IMR-90 (cell line): Measurements from ENCODE around the gene GPR135. TPM values are rescaled to one million over a fixed set of nuclear protein-coding genes. Genes with fewer than 3 reads are reported as not detected.

Source experiments
- ATAC-seq: fragments of 200-7000 bp; cut with Tn5 transposase; 2 replicates; pipeline ENCODE4 v1.9.1; 2020; ENCODE audit warnings: low read depth, mild to moderate bottlenecking, moderate library complexity
- BruUV-seq: library from RNA; stranded (reverse); fragments of 400-500 nt; replicated peaks from 2 replicates; lab custom pipeline; 2021; lab: Mats Ljungman, UMichigan
- CTCF ChIA-PET: fragments of 300-600 bp; formaldehyde crosslinking; extraction: SDS; loops from one replicate; lab custom pipeline; 2021; ENCODE audit warnings: antibody characterized with exemption; lab: Yijun Ruan, JAX
- POLR2A ChIA-PET: fragments of 300-600 bp; sonication (Branson Sonifier 250); formaldehyde crosslinking; loops from one replicate; lab custom pipeline; 2022; ENCODE audit warnings: antibody characterized with exemption; ENCODE audit not compliant: unreplicated experiment; lab: Charles Lee
- DNase-seq: peaks from one replicate; pipeline ENCODE4 v3.0.0; 2013
- H2AFZ ChIP-seq: replicated peaks from 2 replicates; pipeline ENCODE3; 2013; ENCODE audit warnings: low read length, mild to moderate bottlenecking; ENCODE audit not compliant: poor library complexity
- H2AK5ac ChIP-seq: 2 replicates; pipeline ENCODE4 v1.6.1; 2013; ENCODE audit warnings: low read depth, low read length, inconsistent platforms
- H2AK9ac ChIP-seq: replicated peaks from 2 replicates; pipeline ENCODE3; 2013; ENCODE audit warnings: mild to moderate bottlenecking, low read depth, low read length, moderate library complexity; ENCODE audit not compliant: poor library complexity
- H2BK120ac ChIP-seq: 2 replicates; pipeline ENCODE4 v1.6.1; 2013; ENCODE audit warnings: low read depth, low read length, inconsistent platforms
- H2BK15ac ChIP-seq: 3 replicates; pipeline ENCODE4 v1.6.1; 2013; ENCODE audit warnings: low read depth, low read length, inconsistent platforms
- H2BK20ac ChIP-seq: 2 replicates; pipeline ENCODE4 v1.6.1; 2013; ENCODE audit warnings: low read depth, mild to moderate bottlenecking, inconsistent platforms, low read length, moderate library complexity
- H2BK5ac ChIP-seq: 2 replicates; pipeline ENCODE4 v1.6.1; 2013; ENCODE audit warnings: mild to moderate bottlenecking, low read depth, low read length, inconsistent platforms; ENCODE audit not compliant: poor library complexity, severe bottlenecking
- H3K14ac ChIP-seq: replicated peaks from 2 replicates; pipeline ENCODE4 v1.6.1; 2013; ENCODE audit warnings: low read depth, low read length, inconsistent platforms
- H3K18ac ChIP-seq: 2 replicates; pipeline ENCODE4 v1.6.1; 2013; ENCODE audit warnings: low read depth, low read length, control low read depth
- H3K23ac ChIP-seq: 2 replicates; pipeline ENCODE4 v1.6.1; 2013; ENCODE audit warnings: low read depth, low read length, inconsistent platforms
- H3K27ac ChIP-seq: 2 replicates; pipeline ENCODE4 v1.5.1; 2013; ENCODE audit warnings: mild to moderate bottlenecking, control low read depth, low read length; ENCODE audit not compliant: insufficient read depth
- H3K27me3 ChIP-seq: 2 replicates; pipeline ENCODE4 v1.6.1; 2013; ENCODE audit warnings: low read length; ENCODE audit not compliant: control insufficient read depth, insufficient read depth
- H3K36me3 ChIP-seq: 2 replicates; pipeline ENCODE4 v1.6.1; 2013; ENCODE audit warnings: low read length, mixed read lengths; ENCODE audit not compliant: control insufficient read depth, insufficient read depth
- H3K4ac ChIP-seq: 2 replicates; pipeline ENCODE4 v1.6.1; 2013; ENCODE audit warnings: low read depth, low read length, inconsistent platforms
- H3K4me1 ChIP-seq: 2 replicates; pipeline ENCODE4 v1.6.1; 2013; ENCODE audit warnings: low read length, mixed read lengths; ENCODE audit not compliant: control insufficient read depth, insufficient read depth
- H3K4me2 ChIP-seq: 2 replicates; pipeline ENCODE4 v1.6.1; 2013; ENCODE audit warnings: low read depth, mild to moderate bottlenecking, control low read depth, low read length, moderate library complexity
- H3K4me3 ChIP-seq: 2 replicates; pipeline ENCODE4 v1.5.1; 2013; ENCODE audit warnings: low read depth, mild to moderate bottlenecking, control low read depth, low read length, moderate library complexity; ENCODE audit not compliant: insufficient read depth
- H3K56ac ChIP-seq: 2 replicates; pipeline ENCODE4 v1.6.1; 2013; ENCODE audit warnings: low read length, inconsistent platforms; ENCODE audit not compliant: insufficient read depth; ENCODE audit errors: extremely low read depth
- H3K79me1 ChIP-seq, 2 experiments: 2 replicates each; pipeline ENCODE4 v1.6.1; 2013; ENCODE audit warnings: low read length in 2 of 2, inconsistent platforms in 1 of 2, low read depth in 1 of 2
- H3K9ac ChIP-seq: 2 replicates; pipeline ENCODE4 v1.6.1; 2013; ENCODE audit warnings: low read depth, low read length, control low read depth
- H3K9me1 ChIP-seq: 2 replicates; pipeline ENCODE4 v1.6.1; 2013; ENCODE audit warnings: low read length, inconsistent platforms; ENCODE audit not compliant: insufficient read depth
- H3K9me3 ChIP-seq: 2 replicates; pipeline ENCODE4 v1.6.1; 2013; ENCODE audit warnings: low read length; ENCODE audit not compliant: control insufficient read depth, insufficient read depth
- H4K20me1 ChIP-seq: 2 replicates; pipeline ENCODE4 v1.6.1; 2013; ENCODE audit warnings: low read length, inconsistent platforms; ENCODE audit not compliant: insufficient read depth
- H4K5ac ChIP-seq: 2 replicates; pipeline ENCODE4 v1.6.1; 2013; ENCODE audit warnings: mild to moderate bottlenecking, low read depth, low read length, control low read depth
- H4K8ac ChIP-seq, 2 experiments: 2 replicates each; pipeline ENCODE4 v1.6.1; 2013; ENCODE audit warnings: low read depth in 2 of 2, low read length in 2 of 2, control low read depth in 1 of 2, inconsistent platforms in 1 of 2
- H4K91ac ChIP-seq: 2 replicates; pipeline ENCODE4 v1.6.1; 2013; ENCODE audit warnings: low read depth, low read length, inconsistent platforms; ENCODE audit not compliant: insufficient read depth
- BHLHE40 ChIP-seq: fragments of 150-350 bp; IDR thresholded peaks from 2 replicates; pipeline ENCODE4 v1.6.1; 2016; ENCODE audit warnings: mild to moderate bottlenecking, low read depth, low read length
- CEBPB ChIP-seq: IDR thresholded peaks from 2 replicates; pipeline ENCODE4 v1.6.1; 2012; ENCODE audit warnings: low read depth, low read length, improper control_type of control experiment
- CHD1 ChIP-seq: IDR thresholded peaks from 2 replicates; pipeline ENCODE4 v1.6.1; 2012; ENCODE audit warnings: low read depth, low read length, improper control_type of control experiment
- FOS ChIP-seq: fragments of 150-350 bp; IDR thresholded peaks from 2 replicates; pipeline ENCODE4 v1.6.1; 2016; ENCODE audit warnings: low read depth, low read length
- MAFK ChIP-seq: IDR thresholded peaks from 2 replicates; pipeline ENCODE4 v1.6.1; 2012; ENCODE audit warnings: low read depth, low read length, improper control_type of control experiment
- MAZ ChIP-seq: IDR thresholded peaks from 2 replicates; pipeline ENCODE4 v1.6.1; 2012; ENCODE audit warnings: low read depth, mild to moderate bottlenecking, low read length, improper control_type of control experiment, moderate library complexity, borderline replicate concordance
- MXI1 ChIP-seq: IDR thresholded peaks from 2 replicates; pipeline ENCODE4 v1.6.1; 2012; ENCODE audit warnings: low read depth, mild to moderate bottlenecking, low read length, moderate library complexity, borderline replicate concordance
- NFE2L2 ChIP-seq: fragments of 150-350 bp; IDR thresholded peaks from 2 replicates; pipeline ENCODE4 v1.6.1; 2016; ENCODE audit warnings: low read depth, mild to moderate bottlenecking, low read length
- RAD21 ChIP-seq: IDR thresholded peaks from 2 replicates; pipeline ENCODE4 v1.6.1; 2012; ENCODE audit warnings: low read length, improper control_type of control experiment
- RCOR1 ChIP-seq: IDR thresholded peaks from 2 replicates; pipeline ENCODE4 v1.6.1; 2012; ENCODE audit warnings: mild to moderate bottlenecking, low read length, improper control_type of control experiment; ENCODE audit not compliant: insufficient replicate concordance
- SMC3 ChIP-seq: fragments of 150-350 bp; IDR thresholded peaks from 2 replicates; pipeline ENCODE4 v1.6.1; 2016; ENCODE audit warnings: low read depth, mild to moderate bottlenecking, antibody characterized with exemption, low read length, moderate library complexity
- WGBS, 2 experiments: methylation state at CpG; one replicate each; pipeline versions ENCODE4 v1.1.5 to v1.1.7; 2013; ENCODE audit warnings: missing lambda C conversion rate in 2 of 2; ENCODE audit not compliant: insufficient read length in 1 of 2; ENCODE audit errors: extremely low coverage in 2 of 2; 5-methylcytosine and 5-hydroxymethylcytosine counted together
- dilution Hi-C: fragments of 300-500 bp; cut with HindIII; formaldehyde crosslinking; loops from one replicate; pipeline ENCODE4 v1.14.3; 2018; ENCODE audit warnings: low sequenced_read_pairs; ENCODE audit not compliant: unreplicated experiment
- in situ Hi-C: fragments of 300-500 bp; cut with MboI; formaldehyde crosslinking; loops from 3 replicates; pipeline ENCODE4 v1.14.3; 2019; ENCODE audit warnings: low sequenced_read_pairs, inconsistent platforms, mixed read lengths
- intact Hi-C: fragments of 100-400 bp; cut with micrococcal nuclease; formaldehyde crosslinking; loops from 2 replicates; pipeline ENCODE4 v1.10.0; 2022
- polyA plus RNA-seq, 3 experiments: library from polyadenylated mRNA; depleted of rRNA; stranded (reverse); fragments of >200 nt; gene quantifications; 2 replicates each; pipeline ENCODE4 v1.2.3, GENCODE V29; 2012; ENCODE audit warnings: low replicate concordance in 1 of 3
- total RNA-seq: library from RNA; depleted of rRNA; stranded (reverse); fragments of >200 nt; gene quantifications from 2 replicates; pipeline ENCODE4 v1.2.3, GENCODE V29; 2012
- TF ChIP-seq, protein P1 (sequence below): fragments of 150-350 bp; IDR thresholded peaks from 2 replicates; pipeline ENCODE4 v1.6.1; 2017; ENCODE audit warnings: mild to moderate bottlenecking, antibody characterized with exemption, low read length, low read depth
- TF ChIP-seq, protein P2 (sequence below): conservative IDR thresholded peaks from 2 replicates; pipeline ENCODE4 v1.5.1; 2012; ENCODE audit warnings: mild to moderate bottlenecking, low read depth, low read length, improper control_type of control experiment
- TF ChIP-seq, protein P3 (sequence below): fragments of 150-350 bp; IDR thresholded peaks from 2 replicates; pipeline ENCODE4 v1.6.1; 2016; ENCODE audit warnings: low read depth, mild to moderate bottlenecking, low read length, moderate library complexity, borderline replicate concordance

Gene GPR135
- total and polyA plus RNA-seq, 2 of the 4 experiments (the other 2 are of a cell fraction): 1.3 to 2.4 TPM

DNA sequence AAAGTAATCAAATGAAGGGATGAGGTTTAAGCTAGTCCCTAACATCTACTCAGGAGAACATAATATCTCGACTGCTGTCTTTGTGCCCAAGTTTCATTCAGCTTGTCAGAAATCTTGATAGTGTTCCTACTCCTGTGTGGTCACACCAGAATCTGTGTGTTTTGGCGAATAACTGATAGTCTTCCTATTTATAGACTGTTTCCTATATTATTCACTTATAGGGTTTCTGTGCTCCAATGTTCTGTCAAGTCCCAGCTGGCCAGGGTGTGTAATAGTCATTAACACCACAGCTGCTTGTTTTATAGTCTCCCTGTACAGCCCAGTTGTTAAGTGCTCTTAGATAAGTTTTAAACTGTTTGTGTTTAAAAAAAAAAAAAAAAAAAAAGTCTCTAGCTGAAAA lies 45.9 kb downstream of the GPR135 start:
- dilution Hi-C loops: no loop called here

More for the DNA sequence above, 45.9 kb downstream of the GPR135 start:
- BruUV-seq: no TSS peak
- Histone ChIP-seq H3K23ac (no peak overlapping the region), H4K8ac (no peak overlapping the region), H4K91ac (no peak overlapping the region), H2AFZ (no peak overlapping the region), H3K9me3 (no peaks in the 10 kb centered on the region), H3K9me1 (no peaks in the 10 kb centered on the region; the same call in 1 of the 2 replicates), H3K4ac (no peak overlapping the region), H3K4me2 (no peak overlapping the region), H3K27me3 (no peaks in the 10 kb centered on the region), H3K27ac (no peak overlapping the region), H2AK9ac (no peak overlapping the region), H3K36me3 (peaks cover 1% of the 10 kb centered on the region; the same call in 1 of the 2 replicates), H3K4me1 (no peaks in the 10 kb centered on the region), H2AK5ac (no peak overlapping the region), H3K14ac (no peak overlapping the region), H4K5ac (no peak overlapping the region), H3K9ac (no peak overlapping the region), H2BK15ac (no peak overlapping the region), H2BK5ac (no peak overlapping the region), H4K20me1 (no peaks in the 10 kb centered on the region), H3K79me1 (no peaks in the 10 kb centered on the region), H3K56ac (no peak overlapping the region), H2BK20ac (no peak overlapping the region), H3K4me3 (no peak overlapping the region), H2BK120ac (no peak overlapping the region), H3K18ac (no peak overlapping the region)
- in situ Hi-C loops: no loop called here
- ChIA-PET CTCF (no interaction called here), POLR2A (no interaction called here)
- intact Hi-C loops: no loop called here
- no peak for DNase-seq
- TF ChIP-seq SMC3: no peak
- TF ChIP-seq RCOR1: no peak
- TF ChIP-seq BHLHE40: no peak
- no peak for TF ChIP-seq CEBPB
- TF ChIP-seq MXI1: no peak
- TF ChIP-seq CHD1: no peak
- no peak for TF ChIP-seq RAD21
- TF ChIP-seq, protein P1, sequence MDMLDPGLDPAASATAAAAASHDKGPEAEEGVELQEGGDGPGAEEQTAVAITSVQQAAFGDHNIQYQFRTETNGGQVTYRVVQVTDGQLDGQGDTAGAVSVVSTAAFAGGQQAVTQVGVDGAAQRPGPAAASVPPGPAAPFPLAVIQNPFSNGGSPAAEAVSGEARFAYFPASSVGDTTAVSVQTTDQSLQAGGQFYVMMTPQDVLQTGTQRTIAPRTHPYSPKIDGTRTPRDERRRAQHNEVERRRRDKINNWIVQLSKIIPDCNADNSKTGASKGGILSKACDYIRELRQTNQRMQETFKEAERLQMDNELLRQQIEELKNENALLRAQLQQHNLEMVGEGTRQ: no peak
- TF ChIP-seq MAZ: no peak
- TF ChIP-seq, protein P2, sequence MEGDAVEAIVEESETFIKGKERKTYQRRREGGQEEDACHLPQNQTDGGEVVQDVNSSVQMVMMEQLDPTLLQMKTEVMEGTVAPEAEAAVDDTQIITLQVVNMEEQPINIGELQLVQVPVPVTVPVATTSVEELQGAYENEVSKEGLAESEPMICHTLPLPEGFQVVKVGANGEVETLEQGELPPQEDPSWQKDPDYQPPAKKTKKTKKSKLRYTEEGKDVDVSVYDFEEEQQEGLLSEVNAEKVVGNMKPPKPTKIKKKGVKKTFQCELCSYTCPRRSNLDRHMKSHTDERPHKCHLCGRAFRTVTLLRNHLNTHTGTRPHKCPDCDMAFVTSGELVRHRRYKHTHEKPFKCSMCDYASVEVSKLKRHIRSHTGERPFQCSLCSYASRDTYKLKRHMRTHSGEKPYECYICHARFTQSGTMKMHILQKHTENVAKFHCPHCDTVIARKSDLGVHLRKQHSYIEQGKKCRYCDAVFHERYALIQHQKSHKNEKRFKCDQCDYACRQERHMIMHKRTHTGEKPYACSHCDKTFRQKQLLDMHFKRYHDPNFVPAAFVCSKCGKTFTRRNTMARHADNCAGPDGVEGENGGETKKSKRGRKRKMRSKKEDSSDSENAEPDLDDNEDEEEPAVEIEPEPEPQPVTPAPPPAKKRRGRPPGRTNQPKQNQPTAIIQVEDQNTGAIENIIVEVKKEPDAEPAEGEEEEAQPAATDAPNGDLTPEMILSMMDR: no peak
- no peak for TF ChIP-seq MAFK
- TF ChIP-seq, protein P3, sequence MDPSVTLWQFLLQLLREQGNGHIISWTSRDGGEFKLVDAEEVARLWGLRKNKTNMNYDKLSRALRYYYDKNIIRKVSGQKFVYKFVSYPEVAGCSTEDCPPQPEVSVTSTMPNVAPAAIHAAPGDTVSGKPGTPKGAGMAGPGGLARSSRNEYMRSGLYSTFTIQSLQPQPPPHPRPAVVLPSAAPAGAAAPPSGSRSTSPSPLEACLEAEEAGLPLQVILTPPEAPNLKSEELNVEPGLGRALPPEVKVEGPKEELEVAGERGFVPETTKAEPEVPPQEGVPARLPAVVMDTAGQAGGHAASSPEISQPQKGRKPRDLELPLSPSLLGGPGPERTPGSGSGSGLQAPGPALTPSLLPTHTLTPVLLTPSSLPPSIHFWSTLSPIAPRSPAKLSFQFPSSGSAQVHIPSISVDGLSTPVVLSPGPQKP: no peak
- TF ChIP-seq NFE2L2: no peak
- no peak for TF ChIP-seq FOS
- ATAC-seq: no peak
- no CpG with 5 or more reads among the region's 2 CpGs for WGBS, 2 experiments
